Psoas muscle (tissue), 8 donors: Measurements from ENCODE around the gene FBXO36. TPM values are rescaled to one million over a fixed set of nuclear protein-coding genes. Genes with fewer than 3 reads are reported as not detected.

Experiments used
- ATAC-seq, 4 donors: fragments of 200-7000 bp; cut with Tn5 transposase; one replicate each; pipeline ENCODE4 v1.9.1; 2020; ENCODE audit warnings: moderate library complexity in 3 of 4, mild to moderate bottlenecking in 2 of 4
- DNase-seq, 2 donors: peaks; one replicate each; pipeline ENCODE4 v3.0.0-alpha.2; 2020
- H3K27ac ChIP-seq: fragments of 200-600 bp; one replicate; pipeline ENCODE4 v1.8.0; 2022
- H3K27me3 ChIP-seq, 3 donors: fragments of 200-600 bp in 1 of 3; one replicate each; pipeline versions ENCODE4 v1.6.1 to v1.8.0; 2013 to 2022; ENCODE audit warnings: low read length in 2 of 3, mild to moderate bottlenecking in 2 of 3, moderate library complexity in 1 of 3; ENCODE audit not compliant: insufficient read depth in 3 of 3
- H3K36me3 ChIP-seq, 2 donors: fragments of 200-600 bp in 1 of 2; one replicate each; pipeline versions ENCODE4 v1.6.1 to v1.8.0; 2013 to 2022; ENCODE audit warnings: low read depth in 1 of 2, mild to moderate bottlenecking in 1 of 2, moderate library complexity in 1 of 2; ENCODE audit not compliant: insufficient read depth in 1 of 2
- H3K4me1 ChIP-seq: fragments of 200-600 bp; one replicate; pipeline ENCODE4 v1.8.0; 2022
- H3K4me3 ChIP-seq: fragments of 200-600 bp; one replicate; pipeline ENCODE4 v1.8.0; 2022; ENCODE audit warnings: mild to moderate bottlenecking
- H3K9me3 ChIP-seq: fragments of 200-600 bp; one replicate; pipeline ENCODE4 v1.8.0; 2022
- CTCF ChIP-seq: fragments of 200-600 bp; IDR thresholded peaks from one replicate; pipeline ENCODE4 v1.8.0; 2022; ENCODE audit warnings: antibody characterized with exemption
- WGBS, 3 donors: extraction: QIAGEN DNeasy Blood & Tissue Kit; methylation state at CpG; one replicate each; pipeline versions ENCODE4 v1.1.6 to v1.1.7; 2013; 5-methylcytosine and 5-hydroxymethylcytosine counted together
- intact Hi-C, 2 donors: fragments of 100-400 bp; cut with DNase I; formaldehyde crosslinking; loops; one replicate each; pipeline versions ENCODE4 v1.11.0 to v1.14.2; 2022
- polyA plus RNA-seq, 3 donors: library from polyadenylated mRNA; stranded (reverse); fragments of 200-250 nt; gene quantifications; one replicate each; pipeline ENCODE4 v1.2.3, GENCODE V29; 2013
- total RNA-seq, 4 donors: library from RNA; stranded (reverse); fragmentation: NEBNext Ultra II Directional in 2 of 4; extraction: Animal tissue kit (Norgen Biotek cat#: 25700) in 2 of 4; gene quantifications; one replicate each; pipeline versions ENCODE4 v1.2.1 to v1.2.4, GENCODE V29; 2021 to 2023
- donor health status: healthy with polysubstance abuse.
- donor health status: DM: no; HTN: no; CAD: no; lungs with moderate emphysema.
- donor health status: Bipolar disorder and iron deficiency.
- donor health status: healthy.
- donor health status: DM: yes; HTN: yes; CAD: no.
- donor health status: DM: no; HTN: no; CAD: no.
- donor health status: DM: no; HTN: no; CAD: no.
- donor health status: DM: yes; HTN: yes; CAD: no.

FBXO36 gene
- total and polyA plus RNA-seq, 7 donors: 0.21 to 1.2 (median 0.60) TPM

- Histone ChIP-seq H3K36me3 (no peaks in the 10 kb centered on the region), H3K4me1 (no peaks in the 10 kb centered on the region), H3K27ac (no peak overlapping the region), H3K4me3 (peak overlapping the region; percentile 35), H3K9me3 (no peaks in the 10 kb centered on the region), H3K27me3 (no peaks in the 10 kb centered on the region)
- TF ChIP-seq CTCF: peak; percentile 73
- ATAC-seq (peak; percentile 44 to 57 (median 48)), DNase-seq (peak; percentile 68 to 72)
- WGBS, 3 donors: 59 to 61% (median 59%) methylated on average over 12 of the region's 12 CpGs
- intact Hi-C loops: loop anchor here (2.0 to 5.0 kb wide), 3 partner anchors 151 to 603 kb away; no protein-coding TSS in a partner anchor
Measured at GRCh38 chr2:230007931-230008707, 85.8 kb downstream of the FBXO36 start.

- Histone ChIP-seq H3K4me3 (peak overlapping the region; percentile 35), H3K4me1 (no peaks in the 10 kb centered on the region)
- no peak for DNase-seq
Measured at GRCh38 chr2:230008708-230009066, 86.4 kb downstream of the FBXO36 start.

GRCh38 chr2:230010501-230010900 is 88.2 kb downstream of the FBXO36 start:
- no peak for DNase-seq
- intact Hi-C loops: loop anchor here in 1 of 2 donors (10.0 kb wide), 1 partner anchor 604 kb away; no protein-coding TSS in a partner anchor
- no peak overlapping the region for H3K4me3 ChIP-seq
- WGBS, 3 donors: 70 to 73% (median 70%) methylated on average over 6 of the region's 6 CpGs
- no peak for ATAC-seq
- H3K27me3 ChIP-seq: no peaks in the 10 kb centered on the region
- H3K4me1 ChIP-seq: no peaks in the 10 kb centered on the region
- H3K36me3 ChIP-seq: no peaks in the 10 kb centered on the region
- no peaks in the 10 kb centered on the region for H3K9me3 ChIP-seq
- H3K27ac ChIP-seq: no peak overlapping the region
- no peak for TF ChIP-seq CTCF

More at GRCh38 chr2:230008708-230009066, 86.4 kb downstream of the FBXO36 start:
- ATAC-seq: no peak
- 83 to 94% (median 90%) methylated on average over 1 of the region's 1 CpG for WGBS, 3 donors
- Histone ChIP-seq H3K27me3 (no peaks in the 10 kb centered on the region), H3K36me3 (no peaks in the 10 kb centered on the region), H3K9me3 (no peaks in the 10 kb centered on the region), H3K27ac (no peak overlapping the region)
- no peak for TF ChIP-seq CTCF
- intact Hi-C loops: loop anchor here (2.0 to 5.0 kb wide), 3 partner anchors 150 to 602 kb away; no protein-coding TSS in a partner anchor

GRCh38 chr2:230011617-230012016 is 89.3 kb downstream of the FBXO36 start:
- Histone ChIP-seq H3K9me3 (no peaks in the 10 kb centered on the region), H3K36me3 (no peaks in the 10 kb centered on the region), H3K4me1 (no peaks in the 10 kb centered on the region), H3K4me3 (no peak overlapping the region), H3K27me3 (no peaks in the 10 kb centered on the region), H3K27ac (no peak overlapping the region)
- DNase-seq (no peak), ATAC-seq (no peak)
- intact Hi-C loops: loop anchor here in 1 of 2 donors (10.0 kb wide), 1 partner anchor 603 kb away; no protein-coding TSS in a partner anchor
- no peak for TF ChIP-seq CTCF
- WGBS, 3 donors: 96 to 100% (median 97%) methylated on average over 1 of the region's 1 CpG
